Measurements from ENCODE around the gene TTC39A. TPM values are rescaled to one million over a fixed set of nuclear protein-coding genes. Genes with fewer than 3 reads are reported as not detected.
A peak's percentile ranks its signal among the peaks of the same experiment; 100 is the strongest.

The TTC39A gene
- total RNA-seq, 1 donor from 2014 or later: 1.4 TPM

DNA sequence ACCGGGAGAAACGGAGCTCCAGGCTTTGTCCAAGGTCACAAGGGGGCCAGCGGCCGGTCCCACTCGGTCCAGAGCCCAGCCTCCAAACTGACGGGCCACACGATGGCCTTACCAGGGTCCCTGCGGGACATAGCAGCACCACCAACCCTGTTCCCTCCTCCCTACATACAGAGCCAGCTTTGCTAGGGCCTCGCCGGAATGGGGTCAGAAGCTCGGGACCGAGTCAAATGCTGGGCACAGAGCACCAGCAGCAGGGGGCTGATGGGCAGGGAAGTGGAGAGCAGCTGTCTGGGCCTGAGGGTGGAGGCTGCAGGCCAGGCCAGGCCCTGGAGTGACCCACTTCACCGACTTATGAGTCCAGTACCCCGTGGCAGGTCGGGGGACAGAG, 14.9 kb upstream of the TTC39A start:
- Histone ChIP-seq H3K4me2 (ENCODE audit: low read length) (no peak overlapping the region), H4K20me1 (ENCODE audit: insufficient read depth, low read length) (peaks cover 5% of the 10 kb centered on the region), H3K27ac (ENCODE audit: low read depth, low read length) (no peak overlapping the region), H3K9ac (ENCODE audit: low read length) (no peak overlapping the region), H3K79me2 (ENCODE audit: insufficient read depth, low read length) (no peaks in the 10 kb centered on the region), H3K27me3 (ENCODE audit: insufficient read depth, low read length) (peaks cover 27% of the 10 kb centered on the region), H3K36me3 (ENCODE audit: insufficient read depth, low read length) (no peaks in the 10 kb centered on the region), H3K9me3 (ENCODE audit: insufficient read depth, low read depth, low read length) (no peaks in the 10 kb centered on the region), H3K4me1 (ENCODE audit: insufficient read depth, low read length) (no peaks in the 10 kb centered on the region), H2AFZ (ENCODE audit: low read depth, low read length) (no peak overlapping the region), H3K4me3 (ENCODE audit: insufficient read depth, low read depth, low read length) (no peak overlapping the region)
- H3K27me3 Mint-ChIP-seq (ENCODE audit: low read depth, unreplicated experiment): peaks cover 32% of the 10 kb centered on the region
- FAIRE-seq (no peak), DNase-seq (ENCODE audit: low read depth) (no peak)
- TF ChIP-seq EZH2 (IDR thresholded peaks at IDR 0.05; ENCODE audit: insufficient read depth, low read length): no peak
- TF ChIP-seq, protein P1, sequence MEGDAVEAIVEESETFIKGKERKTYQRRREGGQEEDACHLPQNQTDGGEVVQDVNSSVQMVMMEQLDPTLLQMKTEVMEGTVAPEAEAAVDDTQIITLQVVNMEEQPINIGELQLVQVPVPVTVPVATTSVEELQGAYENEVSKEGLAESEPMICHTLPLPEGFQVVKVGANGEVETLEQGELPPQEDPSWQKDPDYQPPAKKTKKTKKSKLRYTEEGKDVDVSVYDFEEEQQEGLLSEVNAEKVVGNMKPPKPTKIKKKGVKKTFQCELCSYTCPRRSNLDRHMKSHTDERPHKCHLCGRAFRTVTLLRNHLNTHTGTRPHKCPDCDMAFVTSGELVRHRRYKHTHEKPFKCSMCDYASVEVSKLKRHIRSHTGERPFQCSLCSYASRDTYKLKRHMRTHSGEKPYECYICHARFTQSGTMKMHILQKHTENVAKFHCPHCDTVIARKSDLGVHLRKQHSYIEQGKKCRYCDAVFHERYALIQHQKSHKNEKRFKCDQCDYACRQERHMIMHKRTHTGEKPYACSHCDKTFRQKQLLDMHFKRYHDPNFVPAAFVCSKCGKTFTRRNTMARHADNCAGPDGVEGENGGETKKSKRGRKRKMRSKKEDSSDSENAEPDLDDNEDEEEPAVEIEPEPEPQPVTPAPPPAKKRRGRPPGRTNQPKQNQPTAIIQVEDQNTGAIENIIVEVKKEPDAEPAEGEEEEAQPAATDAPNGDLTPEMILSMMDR (IDR thresholded peaks at IDR 0.05; ENCODE audit: insufficient read depth, low read depth, low read length): no peak
- peaks cover 6% of the 10 kb centered on the region for H3K9me3 Mint-ChIP-seq (ENCODE audit: unreplicated experiment)
- no peak overlapping the region for H3K27ac Mint-ChIP-seq (ENCODE audit: unreplicated experiment)
- no peaks in the 10 kb centered on the region for H3K4me1 Mint-ChIP-seq (ENCODE audit: low read depth, unreplicated experiment)
- peaks cover 3% of the 10 kb centered on the region for H3K36me3 Mint-ChIP-seq (ENCODE audit: low read depth, unreplicated experiment)
- H3K4me3 Mint-ChIP-seq (ENCODE audit: unreplicated experiment): no peak overlapping the region

DNA sequence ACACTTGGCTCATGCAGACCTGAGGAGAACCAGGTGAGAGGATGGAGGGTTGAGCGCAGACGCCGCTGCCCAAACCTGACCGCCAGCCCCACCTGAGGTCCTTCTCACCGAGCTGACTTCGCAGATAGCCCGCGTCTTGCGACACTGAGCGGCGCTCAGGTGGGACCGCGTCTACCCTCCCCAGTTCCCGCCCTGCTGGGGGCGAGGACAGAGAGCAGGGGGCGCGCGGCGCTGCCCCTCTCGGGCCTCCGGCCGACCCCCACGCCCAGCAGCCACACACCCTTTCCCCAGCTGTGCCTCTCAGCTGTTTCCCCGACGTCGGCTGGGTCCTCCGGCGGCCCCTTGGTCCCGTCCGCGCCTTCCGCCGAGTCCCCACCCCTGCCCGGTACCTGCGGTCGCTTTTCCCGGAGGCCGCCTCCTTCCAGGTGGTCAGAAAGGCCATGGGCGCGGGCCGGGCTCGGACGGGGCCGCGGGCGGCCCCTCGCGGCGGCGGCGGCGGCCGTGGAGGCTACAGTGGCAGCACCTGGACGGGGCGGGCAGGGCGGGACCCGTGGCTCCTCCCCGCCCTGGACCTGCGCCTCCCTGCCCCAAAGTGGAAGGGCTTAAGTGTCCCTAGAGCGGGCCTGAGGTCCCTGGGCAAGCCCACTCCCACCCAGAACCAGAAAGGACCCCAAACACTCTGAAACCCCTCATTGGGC, 14.4 kb upstream of the TTC39A start:
- Histone ChIP-seq H3K27ac (ENCODE audit: low read depth, low read length) (no peak overlapping the region), H3K4me2 (ENCODE audit: low read length) (peak overlapping the region; percentile 58), H3K79me2 (ENCODE audit: insufficient read depth, low read length) (no peaks in the 10 kb centered on the region), H3K4me3 (ENCODE audit: insufficient read depth, low read depth, low read length) (no peak overlapping the region), H4K20me1 (ENCODE audit: insufficient read depth, low read length) (peaks cover 5% of the 10 kb centered on the region), H3K36me3 (ENCODE audit: insufficient read depth, low read length) (no peaks in the 10 kb centered on the region), H3K9ac (ENCODE audit: low read length) (no peak overlapping the region), H3K4me1 (ENCODE audit: insufficient read depth, low read length) (no peaks in the 10 kb centered on the region), H3K27me3 (ENCODE audit: insufficient read depth, low read length) (peaks cover 27% of the 10 kb centered on the region), H2AFZ (ENCODE audit: low read depth, low read length) (peak overlapping the region; percentile 17), H3K9me3 (ENCODE audit: insufficient read depth, low read depth, low read length) (no peaks in the 10 kb centered on the region)
- peak; percentile 95 for TF ChIP-seq EZH2 (IDR thresholded peaks at IDR 0.05; ENCODE audit: insufficient read depth, low read length)
- TF ChIP-seq, protein P1 (IDR thresholded peaks at IDR 0.05; ENCODE audit: insufficient read depth, low read depth, low read length): no peak
- H3K4me1 Mint-ChIP-seq (ENCODE audit: low read depth, unreplicated experiment): no peaks in the 10 kb centered on the region
- DNase-seq (ENCODE audit: low read depth) (no peak), FAIRE-seq (no peak)
- peaks cover 32% of the 10 kb centered on the region for H3K27me3 Mint-ChIP-seq (ENCODE audit: low read depth, unreplicated experiment)
- peaks cover 6% of the 10 kb centered on the region for H3K9me3 Mint-ChIP-seq (ENCODE audit: unreplicated experiment)
- no peak overlapping the region for H3K27ac Mint-ChIP-seq (ENCODE audit: unreplicated experiment)
- no peak overlapping the region for H3K4me3 Mint-ChIP-seq (ENCODE audit: unreplicated experiment)
- H3K36me3 Mint-ChIP-seq (ENCODE audit: low read depth, unreplicated experiment): no peaks in the 10 kb centered on the region

DNA sequence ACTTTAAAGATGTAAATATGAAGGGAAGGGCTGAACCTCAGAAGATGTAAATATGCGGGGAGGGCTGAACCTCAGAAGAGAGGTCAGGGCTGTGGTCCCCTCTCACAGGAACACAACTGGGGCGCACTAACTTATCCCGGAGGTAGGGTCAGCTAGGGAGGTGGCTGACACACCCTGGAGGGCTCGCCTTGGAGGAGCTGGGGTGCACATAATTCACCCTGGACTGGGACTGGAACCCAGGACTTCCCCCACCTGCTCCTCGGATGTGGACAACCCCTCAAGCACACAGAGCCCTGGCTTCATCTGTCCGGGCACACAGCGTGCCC, 13.9 kb upstream of the TTC39A start:
- Mint-ChIP-seq H3K36me3 (ENCODE audit: low read depth, unreplicated experiment) (no peaks in the 10 kb centered on the region), H3K27me3 (ENCODE audit: low read depth, unreplicated experiment) (peaks cover 32% of the 10 kb centered on the region), H3K4me3 (ENCODE audit: unreplicated experiment) (no peak overlapping the region), H3K9me3 (ENCODE audit: unreplicated experiment) (peaks cover 6% of the 10 kb centered on the region), H3K4me1 (ENCODE audit: low read depth, unreplicated experiment) (no peaks in the 10 kb centered on the region), H3K27ac (ENCODE audit: unreplicated experiment) (peak overlapping the region; percentile 50)
- TF ChIP-seq EZH2 (IDR thresholded peaks at IDR 0.05; ENCODE audit: insufficient read depth, low read length): no peak
- TF ChIP-seq, protein P1 (IDR thresholded peaks at IDR 0.05; ENCODE audit: insufficient read depth, low read depth, low read length): no peak
- DNase-seq (ENCODE audit: low read depth) (no peak), FAIRE-seq (no peak)
- Histone ChIP-seq H3K4me2 (ENCODE audit: low read length) (peak overlapping the region; percentile 58), H3K9ac (ENCODE audit: low read length) (no peak overlapping the region), H2AFZ (ENCODE audit: low read depth, low read length) (no peak overlapping the region), H3K79me2 (ENCODE audit: insufficient read depth, low read length) (no peaks in the 10 kb centered on the region), H3K9me3 (ENCODE audit: insufficient read depth, low read depth, low read length) (no peaks in the 10 kb centered on the region), H4K20me1 (ENCODE audit: insufficient read depth, low read length) (peaks cover 5% of the 10 kb centered on the region), H3K27me3 (ENCODE audit: insufficient read depth, low read length) (peaks cover 27% of the 10 kb centered on the region), H3K27ac (ENCODE audit: low read depth, low read length) (no peak overlapping the region), H3K4me1 (ENCODE audit: insufficient read depth, low read length) (no peaks in the 10 kb centered on the region), H3K36me3 (ENCODE audit: insufficient read depth, low read length) (no peaks in the 10 kb centered on the region), H3K4me3 (ENCODE audit: insufficient read depth, low read depth, low read length) (no peak overlapping the region)
